IMR-90 (cell line): ENCODE results near the gene LRRC73. TPM values are rescaled to one million over a fixed set of nuclear protein-coding genes. Genes with fewer than 3 reads are reported as not detected.

ENCODE experiments used
- ATAC-seq: fragments of 200-7000 bp; cut with Tn5 transposase; 2 replicates; pipeline ENCODE4 v1.9.1; 2020; ENCODE audit warnings: low read depth, mild to moderate bottlenecking, moderate library complexity
- BruUV-seq: library from RNA; stranded (reverse); fragments of 400-500 nt; replicated peaks from 2 replicates; lab custom pipeline; 2021; lab: Mats Ljungman, UMichigan
- CTCF ChIA-PET: fragments of 300-600 bp; formaldehyde crosslinking; extraction: SDS; loops from one replicate; lab custom pipeline; 2021; ENCODE audit warnings: antibody characterized with exemption; lab: Yijun Ruan, JAX
- POLR2A ChIA-PET: fragments of 300-600 bp; sonication (Branson Sonifier 250); formaldehyde crosslinking; loops from one replicate; lab custom pipeline; 2022; ENCODE audit warnings: antibody characterized with exemption; ENCODE audit not compliant: unreplicated experiment; lab: Charles Lee
- DNase-seq: peaks from one replicate; pipeline ENCODE4 v3.0.0; 2013
- H2AFZ ChIP-seq: replicated peaks from 2 replicates; pipeline ENCODE3; 2013; ENCODE audit warnings: low read length, mild to moderate bottlenecking; ENCODE audit not compliant: poor library complexity
- H2AK5ac ChIP-seq: 2 replicates; pipeline ENCODE4 v1.6.1; 2013; ENCODE audit warnings: low read depth, low read length, inconsistent platforms
- H2AK9ac ChIP-seq: replicated peaks from 2 replicates; pipeline ENCODE3; 2013; ENCODE audit warnings: mild to moderate bottlenecking, low read depth, low read length, moderate library complexity; ENCODE audit not compliant: poor library complexity
- H2BK120ac ChIP-seq: 2 replicates; pipeline ENCODE4 v1.6.1; 2013; ENCODE audit warnings: low read depth, low read length, inconsistent platforms
- H2BK15ac ChIP-seq: 3 replicates; pipeline ENCODE4 v1.6.1; 2013; ENCODE audit warnings: low read depth, low read length, inconsistent platforms
- H2BK20ac ChIP-seq: 2 replicates; pipeline ENCODE4 v1.6.1; 2013; ENCODE audit warnings: low read depth, mild to moderate bottlenecking, inconsistent platforms, low read length, moderate library complexity
- H2BK5ac ChIP-seq: 2 replicates; pipeline ENCODE4 v1.6.1; 2013; ENCODE audit warnings: mild to moderate bottlenecking, low read depth, low read length, inconsistent platforms; ENCODE audit not compliant: poor library complexity, severe bottlenecking
- H3K14ac ChIP-seq: replicated peaks from 2 replicates; pipeline ENCODE4 v1.6.1; 2013; ENCODE audit warnings: low read depth, low read length, inconsistent platforms
- H3K18ac ChIP-seq: 2 replicates; pipeline ENCODE4 v1.6.1; 2013; ENCODE audit warnings: low read depth, low read length, control low read depth
- H3K23ac ChIP-seq: 2 replicates; pipeline ENCODE4 v1.6.1; 2013; ENCODE audit warnings: low read depth, low read length, inconsistent platforms
- H3K27ac ChIP-seq: 2 replicates; pipeline ENCODE4 v1.5.1; 2013; ENCODE audit warnings: mild to moderate bottlenecking, control low read depth, low read length; ENCODE audit not compliant: insufficient read depth
- H3K27me3 ChIP-seq: 2 replicates; pipeline ENCODE4 v1.6.1; 2013; ENCODE audit warnings: low read length; ENCODE audit not compliant: control insufficient read depth, insufficient read depth
- H3K36me3 ChIP-seq: 2 replicates; pipeline ENCODE4 v1.6.1; 2013; ENCODE audit warnings: low read length, mixed read lengths; ENCODE audit not compliant: control insufficient read depth, insufficient read depth
- H3K4ac ChIP-seq: 2 replicates; pipeline ENCODE4 v1.6.1; 2013; ENCODE audit warnings: low read depth, low read length, inconsistent platforms
- H3K4me1 ChIP-seq: 2 replicates; pipeline ENCODE4 v1.6.1; 2013; ENCODE audit warnings: low read length, mixed read lengths; ENCODE audit not compliant: control insufficient read depth, insufficient read depth
- H3K4me2 ChIP-seq: 2 replicates; pipeline ENCODE4 v1.6.1; 2013; ENCODE audit warnings: low read depth, mild to moderate bottlenecking, control low read depth, low read length, moderate library complexity
- H3K4me3 ChIP-seq: 2 replicates; pipeline ENCODE4 v1.5.1; 2013; ENCODE audit warnings: low read depth, mild to moderate bottlenecking, control low read depth, low read length, moderate library complexity; ENCODE audit not compliant: insufficient read depth
- H3K56ac ChIP-seq: 2 replicates; pipeline ENCODE4 v1.6.1; 2013; ENCODE audit warnings: low read length, inconsistent platforms; ENCODE audit not compliant: insufficient read depth; ENCODE audit errors: extremely low read depth
- H3K79me1 ChIP-seq, 2 experiments: 2 replicates each; pipeline ENCODE4 v1.6.1; 2013; ENCODE audit warnings: low read length in 2 of 2, inconsistent platforms in 1 of 2, low read depth in 1 of 2
- H3K9ac ChIP-seq: 2 replicates; pipeline ENCODE4 v1.6.1; 2013; ENCODE audit warnings: low read depth, low read length, control low read depth
- H3K9me1 ChIP-seq: 2 replicates; pipeline ENCODE4 v1.6.1; 2013; ENCODE audit warnings: low read length, inconsistent platforms; ENCODE audit not compliant: insufficient read depth
- H3K9me3 ChIP-seq: 2 replicates; pipeline ENCODE4 v1.6.1; 2013; ENCODE audit warnings: low read length; ENCODE audit not compliant: control insufficient read depth, insufficient read depth
- H4K20me1 ChIP-seq: 2 replicates; pipeline ENCODE4 v1.6.1; 2013; ENCODE audit warnings: low read length, inconsistent platforms; ENCODE audit not compliant: insufficient read depth
- H4K5ac ChIP-seq: 2 replicates; pipeline ENCODE4 v1.6.1; 2013; ENCODE audit warnings: mild to moderate bottlenecking, low read depth, low read length, control low read depth
- H4K8ac ChIP-seq, 2 experiments: 2 replicates each; pipeline ENCODE4 v1.6.1; 2013; ENCODE audit warnings: low read depth in 2 of 2, low read length in 2 of 2, control low read depth in 1 of 2, inconsistent platforms in 1 of 2
- H4K91ac ChIP-seq: 2 replicates; pipeline ENCODE4 v1.6.1; 2013; ENCODE audit warnings: low read depth, low read length, inconsistent platforms; ENCODE audit not compliant: insufficient read depth
- BHLHE40 ChIP-seq: fragments of 150-350 bp; IDR thresholded peaks from 2 replicates; pipeline ENCODE4 v1.6.1; 2016; ENCODE audit warnings: mild to moderate bottlenecking, low read depth, low read length
- CEBPB ChIP-seq: IDR thresholded peaks from 2 replicates; pipeline ENCODE4 v1.6.1; 2012; ENCODE audit warnings: low read depth, low read length, improper control_type of control experiment
- CHD1 ChIP-seq: IDR thresholded peaks from 2 replicates; pipeline ENCODE4 v1.6.1; 2012; ENCODE audit warnings: low read depth, low read length, improper control_type of control experiment
- MAZ ChIP-seq: IDR thresholded peaks from 2 replicates; pipeline ENCODE4 v1.6.1; 2012; ENCODE audit warnings: low read depth, mild to moderate bottlenecking, low read length, improper control_type of control experiment, moderate library complexity, borderline replicate concordance
- RAD21 ChIP-seq: IDR thresholded peaks from 2 replicates; pipeline ENCODE4 v1.6.1; 2012; ENCODE audit warnings: low read length, improper control_type of control experiment
- RFX5 ChIP-seq: IDR thresholded peaks from 2 replicates; pipeline ENCODE4 v1.8.0; 2012; ENCODE audit warnings: low read depth, mild to moderate bottlenecking, low read length, moderate library complexity
- SMC3 ChIP-seq: fragments of 150-350 bp; IDR thresholded peaks from 2 replicates; pipeline ENCODE4 v1.6.1; 2016; ENCODE audit warnings: low read depth, mild to moderate bottlenecking, antibody characterized with exemption, low read length, moderate library complexity
- WGBS, 2 experiments: methylation state at CpG; one replicate each; pipeline versions ENCODE4 v1.1.5 to v1.1.7; 2013; ENCODE audit warnings: missing lambda C conversion rate in 2 of 2; ENCODE audit not compliant: insufficient read length in 1 of 2; ENCODE audit errors: extremely low coverage in 2 of 2; 5-methylcytosine and 5-hydroxymethylcytosine counted together
- dilution Hi-C: fragments of 300-500 bp; cut with HindIII; formaldehyde crosslinking; loops from one replicate; pipeline ENCODE4 v1.14.3; 2018; ENCODE audit warnings: low sequenced_read_pairs; ENCODE audit not compliant: unreplicated experiment
- in situ Hi-C: fragments of 300-500 bp; cut with MboI; formaldehyde crosslinking; loops from 3 replicates; pipeline ENCODE4 v1.14.3; 2019; ENCODE audit warnings: low sequenced_read_pairs, inconsistent platforms, mixed read lengths
- intact Hi-C: fragments of 100-400 bp; cut with micrococcal nuclease; formaldehyde crosslinking; loops from 2 replicates; pipeline ENCODE4 v1.10.0; 2022
- polyA plus RNA-seq, 3 experiments: library from polyadenylated mRNA; depleted of rRNA; stranded (reverse); fragments of >200 nt; gene quantifications; 2 replicates each; pipeline ENCODE4 v1.2.3, GENCODE V29; 2012; ENCODE audit warnings: low replicate concordance in 1 of 3
- total RNA-seq: library from RNA; depleted of rRNA; stranded (reverse); fragments of >200 nt; gene quantifications from 2 replicates; pipeline ENCODE4 v1.2.3, GENCODE V29; 2012
- TF ChIP-seq, protein P1 (sequence below): conservative IDR thresholded peaks from 2 replicates; pipeline ENCODE4 v1.5.1; 2012; ENCODE audit warnings: mild to moderate bottlenecking, low read depth, low read length, improper control_type of control experiment

The LRRC73 gene
- total and polyA plus RNA-seq, 2 of the 4 experiments (the other 2 are of a cell fraction) = under 0.01 to 0.31 TPM

DNA sequence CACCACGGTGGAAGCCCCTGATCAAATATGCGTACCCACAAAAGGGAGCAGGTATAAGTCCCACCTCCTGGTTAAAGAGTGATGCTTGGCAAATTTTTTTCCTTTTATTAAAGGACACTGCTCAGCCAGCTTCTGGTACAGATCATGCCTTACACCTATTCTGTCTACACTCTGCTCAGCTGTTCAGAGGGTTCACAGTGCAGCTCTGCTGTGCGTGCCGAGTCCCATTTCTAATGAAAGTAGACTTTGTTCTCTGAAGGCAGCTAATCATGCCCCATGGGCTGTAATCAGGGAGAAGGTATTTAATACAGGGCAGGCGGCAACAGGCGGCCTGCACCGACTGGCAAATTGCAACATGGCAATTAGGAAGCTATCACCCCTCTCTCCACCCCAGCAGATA, 16.3 kb downstream of the LRRC73 start:
- Histone ChIP-seq H3K4me2 (no peak overlapping the region), H3K4me3 (no peak overlapping the region), H3K79me1 (peaks cover 34 to 76% of the 10 kb centered on the region in 2 experiments), H2AFZ (no peak overlapping the region), H3K4me1 (peaks cover 46% of the 10 kb centered on the region), H3K27me3 (no peaks in the 10 kb centered on the region), H3K14ac (no peak overlapping the region), H3K4ac (no peak overlapping the region), H3K36me3 (peaks cover 4% of the 10 kb centered on the region; the same call in 1 of the 2 replicates), H2BK20ac (no peak overlapping the region), H3K56ac (no peak overlapping the region), H2AK9ac (peak overlapping the region; percentile 11), H2BK120ac (no peak overlapping the region), H3K23ac (no peak overlapping the region), H4K20me1 (peaks cover 31% of the 10 kb centered on the region; the same call in 1 of the 2 replicates), H3K9me1 (peaks cover 42% of the 10 kb centered on the region), H4K91ac (no peak overlapping the region), H4K8ac (no peak overlapping the region), H4K5ac (no peak overlapping the region), H3K18ac (no peak overlapping the region), H3K9me3 (no peaks in the 10 kb centered on the region), H3K27ac (no peak overlapping the region), H2BK15ac (0 out of 3 replicates have a peak overlapping the region, but pooled peaks have one; percentile 2), H3K9ac (no peak overlapping the region), H2BK5ac (no peak overlapping the region), H2AK5ac (no peak overlapping the region)
- ChIA-PET POLR2A (no interaction called here), CTCF (interaction anchor here (3.3 kb wide), 1 partner anchor 13 kb away, joined by 17 read pairs; no protein-coding TSS in a partner anchor)
- BruUV-seq = no TSS peak
- DNase-seq = no peak
- no peak for ATAC-seq
- TF ChIP-seq, protein P1, sequence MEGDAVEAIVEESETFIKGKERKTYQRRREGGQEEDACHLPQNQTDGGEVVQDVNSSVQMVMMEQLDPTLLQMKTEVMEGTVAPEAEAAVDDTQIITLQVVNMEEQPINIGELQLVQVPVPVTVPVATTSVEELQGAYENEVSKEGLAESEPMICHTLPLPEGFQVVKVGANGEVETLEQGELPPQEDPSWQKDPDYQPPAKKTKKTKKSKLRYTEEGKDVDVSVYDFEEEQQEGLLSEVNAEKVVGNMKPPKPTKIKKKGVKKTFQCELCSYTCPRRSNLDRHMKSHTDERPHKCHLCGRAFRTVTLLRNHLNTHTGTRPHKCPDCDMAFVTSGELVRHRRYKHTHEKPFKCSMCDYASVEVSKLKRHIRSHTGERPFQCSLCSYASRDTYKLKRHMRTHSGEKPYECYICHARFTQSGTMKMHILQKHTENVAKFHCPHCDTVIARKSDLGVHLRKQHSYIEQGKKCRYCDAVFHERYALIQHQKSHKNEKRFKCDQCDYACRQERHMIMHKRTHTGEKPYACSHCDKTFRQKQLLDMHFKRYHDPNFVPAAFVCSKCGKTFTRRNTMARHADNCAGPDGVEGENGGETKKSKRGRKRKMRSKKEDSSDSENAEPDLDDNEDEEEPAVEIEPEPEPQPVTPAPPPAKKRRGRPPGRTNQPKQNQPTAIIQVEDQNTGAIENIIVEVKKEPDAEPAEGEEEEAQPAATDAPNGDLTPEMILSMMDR = no peak
- TF ChIP-seq MAZ (no peak), CEBPB (no peak), BHLHE40 (no peak), SMC3 (no peak), CHD1 (no peak), RFX5 (no peak), RAD21 (no peak)
- dilution Hi-C loops = no loop called here
- in situ Hi-C loops = loop anchor here (5.0 to 10.0 kb wide), 2 partner anchors 49 to 237 kb away; no protein-coding TSS in a partner anchor
- intact Hi-C loops = no loop called here
- no CpG with 5 or more reads among the region's 7 CpGs for WGBS, 2 experiments
